ENCODE results near the gene SCML1. TPM values are rescaled to one million over a fixed set of nuclear protein-coding genes. Genes with fewer than 3 reads are reported as not detected.

The SCML1 gene
- total and polyA plus RNA-seq, 3 donors from 2014 or later, result 49.8 to 112 (median 83.4) TPM

- no peaks in the 10 kb centered on the region for H3K27me3 ChIP-seq
- intact Hi-C loops (cut with DNase I; ENCODE audit: low total_unique reads), result no loop called here
- DNase-seq, result no peak
- TF ChIP-seq, protein P1, sequence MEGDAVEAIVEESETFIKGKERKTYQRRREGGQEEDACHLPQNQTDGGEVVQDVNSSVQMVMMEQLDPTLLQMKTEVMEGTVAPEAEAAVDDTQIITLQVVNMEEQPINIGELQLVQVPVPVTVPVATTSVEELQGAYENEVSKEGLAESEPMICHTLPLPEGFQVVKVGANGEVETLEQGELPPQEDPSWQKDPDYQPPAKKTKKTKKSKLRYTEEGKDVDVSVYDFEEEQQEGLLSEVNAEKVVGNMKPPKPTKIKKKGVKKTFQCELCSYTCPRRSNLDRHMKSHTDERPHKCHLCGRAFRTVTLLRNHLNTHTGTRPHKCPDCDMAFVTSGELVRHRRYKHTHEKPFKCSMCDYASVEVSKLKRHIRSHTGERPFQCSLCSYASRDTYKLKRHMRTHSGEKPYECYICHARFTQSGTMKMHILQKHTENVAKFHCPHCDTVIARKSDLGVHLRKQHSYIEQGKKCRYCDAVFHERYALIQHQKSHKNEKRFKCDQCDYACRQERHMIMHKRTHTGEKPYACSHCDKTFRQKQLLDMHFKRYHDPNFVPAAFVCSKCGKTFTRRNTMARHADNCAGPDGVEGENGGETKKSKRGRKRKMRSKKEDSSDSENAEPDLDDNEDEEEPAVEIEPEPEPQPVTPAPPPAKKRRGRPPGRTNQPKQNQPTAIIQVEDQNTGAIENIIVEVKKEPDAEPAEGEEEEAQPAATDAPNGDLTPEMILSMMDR (IDR thresholded peaks at IDR 0.05), result no peak
- no peak for TF ChIP-seq POLR2A (IDR thresholded peaks at IDR 0.05)
- no peaks in the 10 kb centered on the region for H3K9me3 ChIP-seq
- no peak overlapping the region for H3K4me3 ChIP-seq
- H3K27ac ChIP-seq, result no peak overlapping the region
- whole genome bisulfite sequencing, 2 donors, result 76% methylated on average over 7 of the region's 11 CpGs; no CpG with 5 or more reads in 1 of the 2 donors
- H3K4me1 ChIP-seq, result no peaks in the 10 kb centered on the region
- no peaks in the 10 kb centered on the region for H3K36me3 ChIP-seq (ENCODE audit: low read depth, missing control alignments)
Observed at GRCh38 chrX:17787557-17787956, 50.3 kb downstream of the SCML1 start.

DNA sequence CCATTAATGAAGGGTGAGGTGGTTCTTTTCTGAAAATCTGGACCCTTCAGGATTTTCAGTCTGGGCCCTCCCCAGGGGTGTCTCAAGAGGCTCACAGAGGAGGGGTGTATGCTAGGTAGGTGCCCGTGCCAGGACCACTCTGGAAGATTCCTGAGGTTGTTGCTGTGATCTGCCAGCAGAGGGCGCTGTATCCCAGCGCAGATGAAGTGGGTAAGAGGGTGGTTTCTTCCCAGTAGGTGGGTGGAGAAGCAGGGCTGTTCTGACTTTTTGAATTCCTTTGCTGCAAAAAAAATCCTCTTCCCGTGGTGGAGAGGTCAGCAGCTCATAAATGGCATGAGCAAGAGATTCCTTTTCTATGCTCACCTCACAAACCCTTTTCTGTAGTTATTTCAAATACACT is 51.1 kb downstream of the SCML1 start:
- Histone ChIP-seq H3K36me3 (ENCODE audit: low read depth, missing control alignments) (no peaks in the 10 kb centered on the region), H3K4me3 (no peak overlapping the region), H3K4me1 (no peaks in the 10 kb centered on the region), H3K9me3 (no peaks in the 10 kb centered on the region), H3K27me3 (no peaks in the 10 kb centered on the region), H3K27ac (no peak overlapping the region)
- no peak for TF ChIP-seq POLR2A (IDR thresholded peaks at IDR 0.05)
- TF ChIP-seq, protein P1 (IDR thresholded peaks at IDR 0.05), result peak; percentile 59 to 80 (median 64)
- 10 to 11% methylated on average over 3 of the region's 4 CpGs for WGBS, 2 donors
- peak; percentile 43 for DNase-seq
- intact Hi-C loops (cut with DNase I; ENCODE audit: low total_unique reads), result no loop called here

- no peaks in the 10 kb centered on the region for H3K36me3 ChIP-seq (ENCODE audit: low read depth, missing control alignments)
- H3K27me3 ChIP-seq, result no peaks in the 10 kb centered on the region
- WGBS, 2 donors, result 54 to 76% methylated on average over 2 to 8 of the region's 8 CpGs
- H3K9me3 ChIP-seq, result no peaks in the 10 kb centered on the region
- no peaks in the 10 kb centered on the region for H3K4me1 ChIP-seq
- DNase-seq, result no peak
- no peak overlapping the region for H3K4me3 ChIP-seq
- H3K27ac ChIP-seq, result no peak overlapping the region
- TF ChIP-seq, protein P1 (IDR thresholded peaks at IDR 0.05), result no peak
- TF ChIP-seq POLR2A (IDR thresholded peaks at IDR 0.05), result no peak
- intact Hi-C loops (cut with DNase I; ENCODE audit: low total_unique reads), result no loop called here
Observed at GRCh38 chrX:17788956-17789562, 51.8 kb downstream of the SCML1 start.

DNA sequence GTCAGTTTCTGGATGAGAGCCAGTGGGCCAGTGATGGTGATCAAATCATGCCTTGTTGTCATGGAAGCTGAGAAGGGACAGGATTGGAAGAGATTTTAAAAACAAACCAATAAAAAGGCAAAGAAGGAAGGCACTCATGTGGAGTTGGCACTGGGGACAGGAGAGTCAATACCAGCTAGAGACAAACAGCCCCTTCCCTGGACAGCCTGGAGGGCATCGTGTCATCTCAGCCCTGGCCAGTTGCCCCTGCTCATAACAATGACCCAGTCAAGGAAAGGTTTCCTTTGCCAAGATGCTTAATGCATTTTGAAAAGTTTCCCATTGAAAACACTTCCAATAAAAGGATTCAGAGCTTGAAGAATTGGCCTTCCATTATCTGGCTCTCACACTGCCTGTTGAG is 55.5 kb downstream of the SCML1 start:
- no peaks in the 10 kb centered on the region for H3K27me3 ChIP-seq
- intact Hi-C loops (cut with DNase I; ENCODE audit: low total_unique reads), result no loop called here
- no peaks in the 10 kb centered on the region for H3K9me3 ChIP-seq
- 22 to 50% methylated on average over 1 of the region's 1 CpG for WGBS, 2 donors
- no peak for DNase-seq
- H3K4me3 ChIP-seq, result no peak overlapping the region
- no peaks in the 10 kb centered on the region for H3K36me3 ChIP-seq (ENCODE audit: low read depth, missing control alignments)
- TF ChIP-seq, protein P1 (IDR thresholded peaks at IDR 0.05), result no peak
- no peak for TF ChIP-seq POLR2A (IDR thresholded peaks at IDR 0.05)
- no peaks in the 10 kb centered on the region for H3K4me1 ChIP-seq
- H3K27ac ChIP-seq, result no peak overlapping the region

- WGBS, 2 donors, result 91 to 94% methylated on average over 4 of the region's 4 CpGs
- H3K9me3 ChIP-seq, result no peaks in the 10 kb centered on the region
Observed at GRCh38 chrX:17798921-17799320, 61.6 kb downstream of the SCML1 start.

More at GRCh38 chrX:17798921-17799320, 61.6 kb downstream of the SCML1 start:
- intact Hi-C loops (cut with DNase I; ENCODE audit: low total_unique reads), result no loop called here
- Histone ChIP-seq H3K4me3 (no peak overlapping the region), H3K27ac (no peak overlapping the region), H3K27me3 (no peaks in the 10 kb centered on the region), H3K4me1 (no peaks in the 10 kb centered on the region), H3K36me3 (ENCODE audit: low read depth, missing control alignments) (no peaks in the 10 kb centered on the region)
- DNase-seq, result no peak
- TF ChIP-seq, protein P1 (IDR thresholded peaks at IDR 0.05), result no peak
- no peak for TF ChIP-seq POLR2A (IDR thresholded peaks at IDR 0.05)

Data from testis (tissue), 3 donors.